Sigmoid colon (tissue), 7 donors: ENCODE results near the gene GPR45. TPM values are rescaled to one million over a fixed set of nuclear protein-coding genes. Genes with fewer than 3 reads are reported as not detected.

ENCODE experiments used
- DNase-seq: peaks from one replicate; pipeline ENCODE4 v3.0.0-alpha.2; 2019
- H3K27ac ChIP-seq, 4 donors: fragments of 200-600 bp; sonication (generic); one replicate each; pipeline ENCODE4 v1.5.1; 2016 to 2019; ENCODE audit warnings: mild to moderate bottlenecking in 1 of 4
- H3K27me3 ChIP-seq, 3 donors: fragments of 200-600 bp; sonication (generic); one replicate each; pipeline ENCODE4 v1.5.1; 2019; ENCODE audit warnings: mild to moderate bottlenecking in 1 of 3
- H3K36me3 ChIP-seq, 4 donors: fragments of 200-600 bp; sonication (generic); one replicate each; pipeline ENCODE4 v1.5.1; 2016 to 2019
- H3K4me1 ChIP-seq, 4 donors: fragments of 200-600 bp; sonication (generic); one replicate each; pipeline ENCODE4 v1.5.1; 2017 to 2019
- H3K4me3 ChIP-seq, 4 donors: fragments of 200-600 bp; sonication (generic); one replicate each; pipeline ENCODE4 v1.5.1; 2017 to 2019; ENCODE audit warnings: mild to moderate bottlenecking in 2 of 4, moderate library complexity in 1 of 4
- H3K9me3 ChIP-seq, 4 donors: fragments of 200-600 bp in 3 of 4; sonication (generic) in 3 of 4; one replicate each; pipeline versions ENCODE4 v1.5.1 to v1.6.1; 2013 to 2019
- EP300 ChIP-seq, 4 donors: sonication (generic); formaldehyde crosslinking; IDR thresholded peaks; one replicate each; pipeline ENCODE4 v1.6.1; 2017; ENCODE audit warnings: antibody characterized with exemption in 4 of 4
- POLR2A ChIP-seq, 2 donors: fragments of 450-650 bp; IDR thresholded peaks; one replicate each; pipeline ENCODE4 v1.6.1; 2016; ENCODE audit warnings: antibody characterized with exemption in 2 of 2, mild to moderate bottlenecking in 2 of 2, moderate library complexity in 2 of 2
- POLR2AphosphoS5 ChIP-seq, 4 donors: sonication (generic); formaldehyde crosslinking; IDR thresholded peaks; one replicate each; pipeline ENCODE4 v1.6.1; 2017; ENCODE audit warnings: antibody characterized with exemption in 4 of 4
- whole genome bisulfite sequencing, 2 donors: extraction: QIAGEN DNeasy Blood & Tissue Kit; methylation state at CpG; one replicate each; pipeline ENCODE4 v1.1.7; 2013; 5-methylcytosine and 5-hydroxymethylcytosine counted together
- intact Hi-C: fragments of 100-400 bp; cut with DNase I; formaldehyde crosslinking; loops from one replicate; pipeline ENCODE4 v1.15.1; 2023
- polyA plus RNA-seq, 3 donors: library from polyadenylated mRNA; stranded (reverse); fragments of 200-250 nt; gene quantifications; one replicate each; pipeline ENCODE4 v1.2.3, GENCODE V29; 2013
- total RNA-seq, 4 donors: library from RNA; depleted of rRNA; stranded (reverse); fragments of >200 nt; gene quantifications; one replicate each; pipeline ENCODE4 v1.1.0, GENCODE V29; 2016
- TF ChIP-seq, protein P1 (sequence below), 4 experiments: fragments of 450-650 bp in 3 of 4; fragments of 200-600 bp in 1 of 4; IDR thresholded peaks; one replicate each; pipeline ENCODE4 v1.5.1; 2016 to 2019; ENCODE audit warnings: antibody characterized with exemption in 4 of 4, mild to moderate bottlenecking in 3 of 4, moderate library complexity in 2 of 4
- donor health status: healthy with polysubstance abuse.
- donor health status: Bipolar disorder and iron deficiency.
- donor health status: healthy.

The GPR45 gene, protein sequence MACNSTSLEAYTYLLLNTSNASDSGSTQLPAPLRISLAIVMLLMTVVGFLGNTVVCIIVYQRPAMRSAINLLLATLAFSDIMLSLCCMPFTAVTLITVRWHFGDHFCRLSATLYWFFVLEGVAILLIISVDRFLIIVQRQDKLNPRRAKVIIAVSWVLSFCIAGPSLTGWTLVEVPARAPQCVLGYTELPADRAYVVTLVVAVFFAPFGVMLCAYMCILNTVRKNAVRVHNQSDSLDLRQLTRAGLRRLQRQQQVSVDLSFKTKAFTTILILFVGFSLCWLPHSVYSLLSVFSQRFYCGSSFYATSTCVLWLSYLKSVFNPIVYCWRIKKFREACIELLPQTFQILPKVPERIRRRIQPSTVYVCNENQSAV
- total RNA-seq (not detected), polyA plus RNA-seq (not detected)

DNA sequence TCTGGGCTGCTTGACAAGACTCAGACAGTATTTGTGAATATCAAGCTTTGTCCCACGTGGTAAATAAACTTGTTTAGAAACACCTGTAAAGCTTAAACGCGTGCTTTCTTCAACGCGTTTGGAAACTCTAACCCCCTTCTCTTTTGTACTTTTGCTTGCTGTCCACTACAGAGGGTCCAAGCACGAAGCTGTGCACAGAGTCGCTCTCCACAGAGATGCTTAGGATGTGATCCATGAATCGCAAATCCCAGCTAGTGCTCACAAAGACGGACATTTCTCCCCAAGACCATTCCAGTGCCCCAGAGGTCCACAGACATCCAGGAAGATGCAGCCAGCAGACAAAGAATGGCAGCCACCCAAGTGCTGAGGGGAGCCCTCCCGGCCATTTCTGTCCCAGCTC, at the start of gene GPR45:
Gene GPR45, plus strand, starts transcription at position 301 of the 400 bp plus-strand sequence. CDS start 116 bp downstream, outside the sequence.
- Histone ChIP-seq H3K9me3 (no peaks in the 10 kb centered on the region), H3K4me3 (no peak within 1 kb of the TSS), H3K4me1 (no peaks in the 10 kb centered on the region), H3K36me3 (no peaks in the 10 kb centered on the region), H3K27ac (no peak within 1 kb of the TSS), H3K27me3 (peaks cover 0 to 3% (median 0%) of the 10 kb centered on the region in 3 donors)
- 91 to 94% methylated on average over 10 of the region's 10 CpGs for WGBS, 2 donors
- no peak for TF ChIP-seq POLR2A (IDR thresholded peaks at IDR 0.05)
- TF ChIP-seq POLR2AphosphoS5 (IDR thresholded peaks at IDR 0.05), result no peak
- no peak for TF ChIP-seq EP300 (IDR thresholded peaks at IDR 0.05)
- TF ChIP-seq, protein P1, sequence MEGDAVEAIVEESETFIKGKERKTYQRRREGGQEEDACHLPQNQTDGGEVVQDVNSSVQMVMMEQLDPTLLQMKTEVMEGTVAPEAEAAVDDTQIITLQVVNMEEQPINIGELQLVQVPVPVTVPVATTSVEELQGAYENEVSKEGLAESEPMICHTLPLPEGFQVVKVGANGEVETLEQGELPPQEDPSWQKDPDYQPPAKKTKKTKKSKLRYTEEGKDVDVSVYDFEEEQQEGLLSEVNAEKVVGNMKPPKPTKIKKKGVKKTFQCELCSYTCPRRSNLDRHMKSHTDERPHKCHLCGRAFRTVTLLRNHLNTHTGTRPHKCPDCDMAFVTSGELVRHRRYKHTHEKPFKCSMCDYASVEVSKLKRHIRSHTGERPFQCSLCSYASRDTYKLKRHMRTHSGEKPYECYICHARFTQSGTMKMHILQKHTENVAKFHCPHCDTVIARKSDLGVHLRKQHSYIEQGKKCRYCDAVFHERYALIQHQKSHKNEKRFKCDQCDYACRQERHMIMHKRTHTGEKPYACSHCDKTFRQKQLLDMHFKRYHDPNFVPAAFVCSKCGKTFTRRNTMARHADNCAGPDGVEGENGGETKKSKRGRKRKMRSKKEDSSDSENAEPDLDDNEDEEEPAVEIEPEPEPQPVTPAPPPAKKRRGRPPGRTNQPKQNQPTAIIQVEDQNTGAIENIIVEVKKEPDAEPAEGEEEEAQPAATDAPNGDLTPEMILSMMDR (IDR thresholded peaks at IDR 0.05), result no peak
- no peak for DNase-seq
- intact Hi-C loops, result no loop called here

DNA sequence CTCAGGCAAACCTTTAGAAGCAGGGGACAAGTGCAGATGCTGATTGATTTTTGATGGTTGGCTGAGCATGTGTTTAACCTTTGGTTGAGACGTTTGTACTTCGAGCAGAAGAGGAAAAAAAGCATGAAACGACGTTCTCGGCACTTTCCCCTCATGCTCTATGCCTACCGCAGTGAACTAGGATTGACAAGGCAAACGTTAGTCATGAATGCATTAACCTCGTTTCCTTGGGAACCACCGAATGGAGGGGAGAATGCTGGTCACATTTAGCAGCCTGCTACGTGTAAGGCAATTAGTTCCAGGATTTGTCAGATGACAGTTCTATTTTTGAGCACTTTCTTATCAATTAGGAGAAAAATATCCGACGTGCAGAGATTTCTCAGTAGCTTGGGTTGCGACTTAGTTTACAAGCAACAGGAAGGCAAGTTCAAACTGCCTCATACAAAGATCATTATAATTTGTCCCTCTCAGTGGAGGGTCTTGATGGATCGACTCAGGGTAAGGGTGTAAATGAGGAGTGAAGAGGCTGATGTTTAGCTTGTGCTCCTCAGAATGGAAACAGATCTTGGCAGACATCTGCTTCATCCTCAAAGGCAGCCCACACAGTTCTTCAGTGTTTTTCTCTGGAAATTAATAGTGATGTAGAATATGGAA, 47.4 kb upstream of the GPR45 start:
- no peaks in the 10 kb centered on the region for H3K36me3 ChIP-seq
- H3K27me3 ChIP-seq, result no peaks in the 10 kb centered on the region
- H3K4me3 ChIP-seq, result no peak overlapping the region
- no peak for DNase-seq
- H3K4me1 ChIP-seq, result no peaks in the 10 kb centered on the region
- H3K27ac ChIP-seq, result no peak overlapping the region
- H3K9me3 ChIP-seq, result peaks cover 0 to 7% (median 0%) of the 10 kb centered on the region in 4 donors
- WGBS, 2 donors, result 47 to 53% methylated on average over 14 of the region's 14 CpGs
- intact Hi-C loops, result no loop called here
- TF ChIP-seq POLR2AphosphoS5 (IDR thresholded peaks at IDR 0.05) (no peak), POLR2A (IDR thresholded peaks at IDR 0.05) (no peak), EP300 (IDR thresholded peaks at IDR 0.05) (no peak)
- TF ChIP-seq, protein P1 (IDR thresholded peaks at IDR 0.05), result no peak

DNA sequence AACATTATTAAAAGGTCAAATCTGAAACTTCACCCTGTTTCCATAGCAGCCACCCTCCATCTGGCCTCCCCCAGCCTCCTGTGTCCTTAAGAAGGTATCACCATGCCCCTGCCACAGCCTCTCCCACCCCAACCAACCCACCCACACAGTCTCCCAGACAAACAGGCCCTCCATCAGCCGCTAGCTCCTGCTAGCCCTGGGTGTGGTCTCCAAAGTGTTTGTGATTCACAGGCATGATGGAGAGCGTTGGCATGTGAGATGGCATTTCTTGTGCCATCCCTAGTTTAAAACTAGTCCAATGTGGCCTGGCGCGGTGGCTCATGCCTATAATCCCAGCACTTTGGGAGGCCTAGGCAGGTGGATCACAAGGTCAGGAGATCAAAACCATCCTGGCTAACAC, 44.9 kb upstream of the GPR45 start:
- Histone ChIP-seq H3K4me3 (no peak overlapping the region), H3K27me3 (no peaks in the 10 kb centered on the region), H3K9me3 (no peaks in the 10 kb centered on the region), H3K4me1 (no peaks in the 10 kb centered on the region), H3K36me3 (no peaks in the 10 kb centered on the region), H3K27ac (no peak overlapping the region)
- intact Hi-C loops, result no loop called here
- no peak for DNase-seq
- WGBS, 2 donors, result 92 to 94% methylated on average over 4 of the region's 4 CpGs
- TF ChIP-seq POLR2A (IDR thresholded peaks at IDR 0.05) (no peak), POLR2AphosphoS5 (IDR thresholded peaks at IDR 0.05) (no peak), EP300 (IDR thresholded peaks at IDR 0.05) (no peak)
- TF ChIP-seq, protein P1 (IDR thresholded peaks at IDR 0.05), result no peak

DNA sequence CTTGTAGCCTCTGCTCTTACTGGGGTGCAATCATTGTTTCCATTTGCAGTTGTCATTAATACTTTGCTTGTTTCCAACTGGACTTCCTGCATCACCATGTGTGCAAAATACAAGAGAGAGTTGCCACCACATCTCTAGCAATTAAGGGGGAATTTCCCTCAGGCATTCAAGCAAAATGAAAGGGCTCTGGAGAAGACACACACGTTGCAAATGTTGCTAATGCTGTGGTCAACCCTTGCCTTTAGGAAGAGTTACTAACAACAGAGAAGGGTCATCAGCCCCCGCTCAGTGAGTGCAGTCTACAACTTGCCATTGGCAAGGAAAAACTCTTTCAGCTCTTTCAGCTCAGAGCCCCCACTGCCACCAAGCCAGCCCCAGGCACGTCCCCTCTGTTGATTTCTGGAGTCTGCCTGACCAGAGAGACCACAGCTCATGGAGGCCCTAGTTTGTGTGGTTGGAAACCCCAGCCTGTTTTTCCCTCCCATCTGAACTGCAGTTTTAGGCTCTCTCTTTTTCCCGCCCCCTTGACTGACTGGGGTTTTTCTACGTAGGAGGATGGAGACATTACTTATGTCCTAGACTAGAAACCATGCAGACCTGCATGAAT, 25.9 kb upstream of the GPR45 start:
- WGBS, 2 donors, result 67 to 68% methylated on average over 5 of the region's 5 CpGs
- intact Hi-C loops, result no loop called here
- no peak for DNase-seq

More for the DNA sequence above, 25.9 kb upstream of the GPR45 start:
- Histone ChIP-seq H3K27ac (no peak overlapping the region), H3K4me3 (no peak overlapping the region), H3K36me3 (no peaks in the 10 kb centered on the region), H3K4me1 (no peaks in the 10 kb centered on the region), H3K9me3 (no peaks in the 10 kb centered on the region), H3K27me3 (no peaks in the 10 kb centered on the region)
- TF ChIP-seq, protein P1 (IDR thresholded peaks at IDR 0.05), result no peak
- TF ChIP-seq POLR2AphosphoS5 (IDR thresholded peaks at IDR 0.05) (no peak), POLR2A (IDR thresholded peaks at IDR 0.05) (no peak), EP300 (IDR thresholded peaks at IDR 0.05) (no peak)
